Heart left ventricle (tissue), 16 donors: ENCODE results near the gene PACSIN3. TPM values are rescaled to one million over a fixed set of nuclear protein-coding genes. Genes with fewer than 3 reads are reported as not detected.

Source experiments
- ATAC-seq, 4 donors: fragments of 200-7000 bp; cut with Tn5 transposase; one replicate each; pipeline ENCODE4 v1.9.1; 2020 to 2022; ENCODE audit warnings: moderate library complexity in 4 of 4, mild to moderate bottlenecking in 3 of 4, moderate number of reproducible peaks in 1 of 4
- DNase-seq, 5 donors: peaks; one replicate each; pipeline ENCODE4 v3.0.0-alpha.2; 2020
- H3K27ac ChIP-seq, 12 donors: fragments of 200-600 bp; sonication (generic) in 4 of 12; one replicate each; pipeline versions ENCODE4 v1.5.0 to v1.8.0; 2016 to 2022; ENCODE audit warnings: mild to moderate bottlenecking in 2 of 12
- H3K27me3 ChIP-seq, 9 donors: fragments of 200-600 bp; sonication (generic) in 2 of 9; one replicate each; pipeline versions ENCODE4 v1.5.1 to v1.8.0; 2016 to 2022; ENCODE audit warnings: mild to moderate bottlenecking in 3 of 9
- H3K36me3 ChIP-seq, 9 donors: fragments of 200-600 bp; sonication (generic) in 2 of 9; one replicate each; pipeline versions ENCODE4 v1.5.0 to v1.8.0; 2018 to 2022; ENCODE audit warnings: mild to moderate bottlenecking in 2 of 9
- H3K4me1 ChIP-seq, 12 donors: fragments of 200-600 bp; sonication (generic) in 4 of 12; one replicate each; pipeline versions ENCODE4 v1.5.0 to v1.8.0; 2016 to 2022; ENCODE audit warnings: mild to moderate bottlenecking in 3 of 12
- H3K4me3 ChIP-seq, 12 donors: fragments of 200-600 bp; sonication (generic) in 4 of 12; one replicate each; pipeline versions ENCODE4 v1.5.0 to v1.8.0; 2017 to 2022; ENCODE audit warnings: mild to moderate bottlenecking in 9 of 12, moderate library complexity in 4 of 12
- H3K9me3 ChIP-seq, 12 donors: fragments of 200-600 bp; sonication (generic) in 4 of 12; one replicate each; pipeline versions ENCODE4 v1.5.0 to v1.8.0; 2016 to 2022; ENCODE audit warnings: mild to moderate bottlenecking in 1 of 12
- CTCF ChIP-seq, 12 donors: fragments of 200-600 bp; sonication (generic) in 4 of 12; IDR thresholded peaks; one replicate each; pipeline versions ENCODE4 v1.5.0 to v1.8.0; 2018 to 2022; ENCODE audit warnings: antibody characterized with exemption in 12 of 12, mild to moderate bottlenecking in 5 of 12
- POLR2A ChIP-seq, 2 donors: fragments of 450-650 bp; IDR thresholded peaks; one replicate each; pipeline ENCODE4 v1.6.1; 2017; ENCODE audit warnings: antibody characterized with exemption in 2 of 2, mild to moderate bottlenecking in 2 of 2, moderate library complexity in 2 of 2
- WGBS, 4 donors: extraction: QIAGEN DNeasy Blood & Tissue Kit in 2 of 4; methylation state at CpG; one replicate each; pipeline versions ENCODE4 v1.1.5 to v1.1.7; 2013 to 2018; 5-methylcytosine and 5-hydroxymethylcytosine counted together
- intact Hi-C, 10 donors: fragments of 100-400 bp; cut with DNase I; formaldehyde crosslinking; loops; one replicate each; pipeline versions ENCODE4 v1.11.1 to v1.14.2; 2022
- polyA plus RNA-seq, 2 donors: library from polyadenylated mRNA; stranded (reverse); fragments of 200-250 nt; gene quantifications; one replicate each; pipeline ENCODE4 v1.2.3, GENCODE V29; 2013
- total RNA-seq, 9 donors: library from RNA; depleted of rRNA in 2 of 9; stranded (reverse); fragments of >200 nt in 2 of 9; fragmentation: NEBNext Ultra II Directional in 3 of 9; extraction: Animal tissue kit (Norgen Biotek cat#: 25700) in 3 of 9; gene quantifications; one replicate each; pipeline versions ENCODE4 v1.1.0 to v1.2.4, GENCODE V29; 2016 to 2023
- donor health status: ischemic (EF 13 %, LVEDD 7.1; RV severe dilation, severe dysfunction).
- donor health status: healthy with polysubstance abuse.
- donor health status: DM: no; HTN: yes; CAD: no.
- donor health status: DM: no; HTN: no; CAD: no.
- donor health status: ischemic (EF 25% LVEDD 6.9; RV normal size, moderate dysfunction).
- donor health status: ischemic (EF 25% LVEDD 5.7; RV mildly dilated, moderate dysfunction).
- donor health status: healthy.
- donor health status: DM: yes; HTN: yes; CAD: no.
- donor health status: ischemic (EF 35%, LVEDD 5.7; RV mildly dilated, moderate dysfunction).
- donor health status: nonischemic (EF 11% LVEDD 7.7; RV severe dilation, severe dysfunction).
- donor health status: DM: yes; HTN: yes; CAD: no.
- donor health status: PGD.
- donor health status: ischemic (EF 29% LVEDD 5.4; RV normal size, mild dysfunction).
- donor health status: nonischemic (EF 23%, LVEDD 6.1; RV moderate dilation, normal function).

PACSIN3 gene
- total and polyA plus RNA-seq, 11 donors: 123 to 330 (median 211) TPM

GRCh38 chr11:47182380-47182779 lies 3.9 kb downstream of the PACSIN3 start:
- intact Hi-C loops: loop anchor here in 5 of 10 donors (1.0 to 5.0 kb wide), 4 partner anchors 35 to 175 kb away; partner anchors contain the start of gene MYBPC3 (in 1 of the 5)
- no peak for DNase-seq
- TF ChIP-seq POLR2A (IDR thresholded peaks at IDR 0.05) (no peak), CTCF (IDR thresholded peaks at IDR 0.05) (peak in 5 of 12 donors; percentile 10 to 28 (median 19))

GRCh38 chr11:47181271-47181670 lies 5.0 kb downstream of the PACSIN3 start:
- peaks cover 7 to 87% (median 49%) of the 10 kb centered on the region in 12 donors for H3K4me1 ChIP-seq
- peak overlapping the region in 9 of 12 donors; percentile 2 to 100 (median 96) for H3K27ac ChIP-seq
- DNase-seq (no peak), ATAC-seq (no peak)
- TF ChIP-seq POLR2A (IDR thresholded peaks at IDR 0.05) (no peak), CTCF (IDR thresholded peaks at IDR 0.05) (no peak)
- H3K27me3 ChIP-seq: peaks cover 0 to 22% (median 0%) of the 10 kb centered on the region in 9 donors
- H3K4me3 ChIP-seq: peak overlapping the region in 6 of 12 donors; percentile 7 to 95 (median 51)
- intact Hi-C loops: loop anchor here in 3 of 10 donors (5.0 kb wide), 2 partner anchors 36 to 176 kb away; no protein-coding TSS in a partner anchor
- H3K9me3 ChIP-seq: no peaks in the 10 kb centered on the region
- 72 to 92% (median 85%) methylated on average over 6 of the region's 6 CpGs for WGBS, 4 donors
- peaks cover 0 to 34% (median 19%) of the 10 kb centered on the region in 9 donors for H3K36me3 ChIP-seq

More at GRCh38 chr11:47182380-47182779, 3.9 kb downstream of the PACSIN3 start:
- peaks cover 7 to 94% (median 51%) of the 10 kb centered on the region in 12 donors for H3K4me1 ChIP-seq
- peaks cover 0 to 32% (median 0%) of the 10 kb centered on the region in 9 donors for H3K27me3 ChIP-seq
- peak in 1 of 4 donors; percentile 0 for ATAC-seq
- H3K9me3 ChIP-seq: no peaks in the 10 kb centered on the region
- peak overlapping the region; percentile 89 to 100 (median 96) for H3K27ac ChIP-seq
- WGBS, 4 donors: 32 to 71% (median 63%) methylated on average over 6 to 17 of the region's 17 CpGs
- peak overlapping the region in 10 of 12 donors; percentile 3 to 95 (median 51) for H3K4me3 ChIP-seq
- peaks cover 0 to 34% (median 19%) of the 10 kb centered on the region in 9 donors for H3K36me3 ChIP-seq

- no peak for TF ChIP-seq POLR2A (IDR thresholded peaks at IDR 0.05)
- TF ChIP-seq CTCF (IDR thresholded peaks at IDR 0.05): no peak
- peak overlapping the region in 2 of 12 donors; percentile 57 to 91 for H3K4me3 ChIP-seq
- no peak for DNase-seq
- WGBS, 4 donors: 82 to 93% (median 91%) methylated on average over 28 to 35 of the region's 35 CpGs
- peak overlapping the region in 10 of 12 donors; percentile 3 to 100 (median 39) for H3K27ac ChIP-seq
- peaks cover 11 to 89% (median 56%) of the 10 kb centered on the region in 12 donors for H3K4me1 ChIP-seq
- ATAC-seq: no peak
- intact Hi-C loops: loop anchor here in 3 of 10 donors (5.0 kb wide), 2 partner anchors 37 to 177 kb away; no protein-coding TSS in a partner anchor
- no peaks in the 10 kb centered on the region for H3K9me3 ChIP-seq
- peaks cover 0 to 12% (median 0%) of the 10 kb centered on the region in 9 donors for H3K27me3 ChIP-seq
- peaks cover 0 to 42% (median 24%) of the 10 kb centered on the region in 9 donors for H3K36me3 ChIP-seq
These were observed 6.0 kb downstream of the PACSIN3 start for GRCh38 chr11:47180006-47180787.

GRCh38 chr11:47179655-47179991 lies 6.6 kb downstream of the PACSIN3 start:
- no peaks in the 10 kb centered on the region for H3K9me3 ChIP-seq
- no peak overlapping the region for H3K4me3 ChIP-seq
- peak in 1 of 5 donors; percentile 41 for DNase-seq
- H3K4me1 ChIP-seq: peaks cover 11 to 90% (median 60%) of the 10 kb centered on the region in 12 donors
- TF ChIP-seq CTCF (IDR thresholded peaks at IDR 0.05) (peak in 10 of 12 donors; percentile 22 to 57 (median 36)), POLR2A (IDR thresholded peaks at IDR 0.05) (no peak)
- peak overlapping the region in 8 of 12 donors; percentile 3 to 100 (median 97) for H3K27ac ChIP-seq
- peaks cover 0 to 48% (median 30%) of the 10 kb centered on the region in 9 donors for H3K36me3 ChIP-seq
- intact Hi-C loops: loop anchor here in 9 of 10 donors (5.0 to 10.0 kb wide), 8 partner anchors 33 to 245 kb away; partner anchors contain the start of genes NR1H3 (in 5 of the 9), MADD (in 2 of the 9), DDB2 (in 1 of the 9) and MYBPC3 (in 1 of the 9)
- peaks cover 0 to 7% (median 0%) of the 10 kb centered on the region in 9 donors for H3K27me3 ChIP-seq
- WGBS, 4 donors: 80 to 93% (median 90%) methylated on average over 1 of the region's 1 CpG
- no peak for ATAC-seq
